Activated CD4-positive, alpha-beta T cell treated with anti-CD3 and anti-CD28 coated beads for 36 hours (primary cell): ENCODE data around the gene HMG20B. TPM values are rescaled to one million over a fixed set of nuclear protein-coding genes. Genes with fewer than 3 reads are reported as not detected.

ENCODE experiments used
- ATAC-seq: fragments of 200-7000 bp; cut with Tn5 transposase; one replicate; pipeline ENCODE4 v1.10.0; 2021; ENCODE audit warnings: mild to moderate bottlenecking, moderate library complexity
- CTCF ChIA-PET: fragments of 350-600 bp; sonication (Branson Sonifier 250); formaldehyde crosslinking; loops from one replicate; lab custom pipeline; 2021; ENCODE audit warnings: antibody characterized with exemption; lab: Charles Lee
- POLR2A ChIA-PET: fragments of 350-600 bp; sonication (Branson Sonifier 250); formaldehyde crosslinking; loops from one replicate; lab custom pipeline; 2021; ENCODE audit warnings: antibody characterized with exemption, inconsistent platforms; lab: Charles Lee
- DNase-seq: peaks from one replicate; pipeline ENCODE4 v3.0.0-alpha.2; 2020
- H3K27ac Mint-ChIP-seq: one replicate; pipeline ENCODE4 v1.8.0; 2021; ENCODE audit warnings: mixed read lengths
- H3K27me3 Mint-ChIP-seq: one replicate; pipeline ENCODE4 v1.8.0; 2021; ENCODE audit warnings: mixed read lengths
- H3K36me3 Mint-ChIP-seq: one replicate; pipeline ENCODE4 v1.8.0; 2021; ENCODE audit warnings: low read depth, mixed read lengths
- H3K4me1 Mint-ChIP-seq: one replicate; pipeline ENCODE4 v1.8.0; 2021; ENCODE audit warnings: mixed read lengths
- H3K4me3 Mint-ChIP-seq: one replicate; pipeline ENCODE4 v1.8.0; 2021; ENCODE audit warnings: mild to moderate bottlenecking, moderate library complexity, mixed read lengths
- H3K9me3 Mint-ChIP-seq: one replicate; pipeline ENCODE4 v1.8.0; 2021; ENCODE audit warnings: low read depth, mixed read lengths
- intact Hi-C, 2 experiments: fragments of 100-400 bp; cut with DNase I in 1 of 2; cut with micrococcal nuclease in 1 of 2; formaldehyde crosslinking; loops; one replicate each; pipeline versions ENCODE4 v1.14.2 to v1.15.1; 2022 to 2024; cut with DNase I, micrococcal nuclease
- total RNA-seq, 2 experiments: library from RNA; stranded (reverse); gene quantifications; one replicate each; pipeline ENCODE4 v1.2.3, GENCODE V29; 2021

Gene HMG20B
- total RNA-seq, 2 experiments from 2014 or later, result 59.5 to 62.5 TPM

- Mint-ChIP-seq H3K27me3 (no peaks in the 10 kb centered on the region), H3K27ac (no peak overlapping the region), H3K4me1 (no peaks in the 10 kb centered on the region), H3K9me3 (no peaks in the 10 kb centered on the region), H3K36me3 (peaks cover 25% of the 10 kb centered on the region), H3K4me3 (no peak overlapping the region)
- ATAC-seq (no peak), DNase-seq (no peak)
- intact Hi-C loops, result no loop called here
- ChIA-PET CTCF (no interaction called here), POLR2A (no interaction called here)
Observed at GRCh38 chr19:3538258-3538929, 34.4 kb upstream of the HMG20B start.

GRCh38 chr19:3538965-3539755 lies 33.6 kb upstream of the HMG20B start, which contains the start of gene TEKTIP1:
Gene TEKTIP1 (plus strand): TSS chr19:3539174. CDS start chr19:3539178, 4 bp downstream.
- Mint-ChIP-seq H3K4me3 (no peak within 1 kb of the TSS), H3K36me3 (peaks cover 21% of the 10 kb centered on the region), H3K27ac (no peak within 1 kb of the TSS), H3K27me3 (no peaks in the 10 kb centered on the region), H3K9me3 (no peaks in the 10 kb centered on the region), H3K4me1 (no peaks in the 10 kb centered on the region)
- ATAC-seq (no peak), DNase-seq (no peak)
- intact Hi-C loops, result no loop called here
- ChIA-PET CTCF (no interaction called here), POLR2A (no interaction called here)

- intact Hi-C loops, result no loop called here
- H3K4me3 Mint-ChIP-seq, result no peak overlapping the region
- no peak for DNase-seq
- no peaks in the 10 kb centered on the region for H3K9me3 Mint-ChIP-seq
- POLR2A ChIA-PET, result no interaction called here
- ATAC-seq, result no peak
- H3K4me1 Mint-ChIP-seq, result no peaks in the 10 kb centered on the region
- no peaks in the 10 kb centered on the region for H3K27me3 Mint-ChIP-seq
- CTCF ChIA-PET, result no interaction called here
- H3K27ac Mint-ChIP-seq, result no peak overlapping the region
- peaks cover 16% of the 10 kb centered on the region for H3K36me3 Mint-ChIP-seq
Observed at GRCh38 chr19:3539756-3540118, 33.0 kb upstream of the HMG20B start.

DNA sequence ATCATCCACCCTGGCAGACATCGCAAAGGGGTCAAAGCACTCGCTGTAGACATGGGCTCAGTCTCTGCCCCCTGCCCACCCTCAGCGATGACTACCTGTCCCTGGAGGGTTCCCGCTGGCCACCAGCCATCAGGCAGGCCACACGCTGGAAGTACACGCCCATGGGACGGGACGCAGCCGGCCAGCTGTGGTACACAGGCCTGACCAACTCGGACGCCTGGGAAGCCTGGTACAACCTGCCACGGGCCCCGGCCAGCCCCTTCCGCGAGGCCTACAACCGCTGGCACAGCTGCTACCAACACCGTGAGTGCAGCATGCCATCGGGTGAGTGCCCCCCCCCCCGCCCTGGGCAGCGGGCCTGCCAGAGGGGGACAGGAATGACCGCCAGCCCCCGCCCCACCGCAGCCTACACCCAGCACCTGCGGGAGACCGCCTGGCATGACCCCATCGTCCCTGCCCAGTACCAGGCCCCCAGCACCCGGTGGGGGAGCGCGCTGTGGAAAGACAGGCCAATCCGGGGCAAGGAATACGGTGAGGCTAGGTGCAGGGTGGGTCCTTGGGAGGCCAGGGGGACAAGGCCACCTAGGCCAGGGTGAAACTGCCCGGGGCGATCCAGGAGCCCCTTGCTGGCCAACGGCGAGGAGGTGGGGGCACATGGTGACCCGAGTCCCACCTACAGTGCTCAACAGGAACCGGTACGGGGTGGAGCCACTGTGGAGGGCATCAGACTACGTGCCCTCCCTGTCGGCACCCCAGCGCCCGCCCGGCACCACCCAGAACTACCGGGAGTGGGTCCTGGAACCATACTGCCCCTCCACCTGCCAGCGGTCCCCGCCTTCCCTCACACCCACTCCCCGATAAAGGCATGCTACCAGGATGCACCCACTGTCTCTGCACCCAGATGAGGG lies 29.3 kb upstream of the HMG20B start:
- Mint-ChIP-seq H3K36me3 (peaks cover 21% of the 10 kb centered on the region), H3K9me3 (no peaks in the 10 kb centered on the region), H3K4me1 (peaks cover 6% of the 10 kb centered on the region), H3K27me3 (no peaks in the 10 kb centered on the region), H3K4me3 (no peak overlapping the region), H3K27ac (no peak overlapping the region)
- no peak for ATAC-seq
- POLR2A ChIA-PET, result no interaction called here
- CTCF ChIA-PET, result interaction anchor here (0.6 kb wide), 1 partner anchor 204 kb away, joined by 3 read pairs; no protein-coding TSS in a partner anchor
- intact Hi-C loops, result no loop called here
- no peak for DNase-seq

DNA sequence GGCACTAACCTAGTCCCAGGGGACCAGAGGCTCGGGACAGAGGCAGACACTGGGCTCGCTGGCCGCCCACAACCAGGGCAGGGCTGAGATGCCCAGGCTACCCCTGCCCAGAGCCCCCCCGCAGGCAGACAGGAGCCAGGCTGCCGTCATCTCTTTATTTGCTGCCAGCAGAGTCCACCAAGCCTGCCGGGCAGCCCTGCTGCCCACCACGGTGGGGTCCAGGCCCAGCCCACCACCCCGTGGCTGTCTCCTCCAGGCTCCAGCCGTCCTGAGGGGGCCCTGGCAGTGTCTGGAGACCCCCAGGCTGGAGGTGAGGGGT lies 28.7 kb upstream of the HMG20B start:
- CTCF ChIA-PET, result interaction anchor here (0.8 kb wide), 1 partner anchor 169 kb away, joined by 3 read pairs; no protein-coding TSS in a partner anchor
- Mint-ChIP-seq H3K27me3 (no peaks in the 10 kb centered on the region), H3K36me3 (peaks cover 19% of the 10 kb centered on the region), H3K4me3 (no peak overlapping the region), H3K4me1 (peaks cover 6% of the 10 kb centered on the region), H3K9me3 (no peaks in the 10 kb centered on the region), H3K27ac (no peak overlapping the region)
- ATAC-seq (no peak), DNase-seq (no peak)
- POLR2A ChIA-PET, result interaction anchor here (1.0 kb wide), 1 partner anchor 13 kb away, joined by 3 read pairs; no protein-coding TSS in a partner anchor
- intact Hi-C loops, result no loop called here

- POLR2A ChIA-PET, result interaction anchor here (1.0 kb wide), 1 partner anchor 12 kb away, joined by 3 read pairs; no protein-coding TSS in a partner anchor
- ATAC-seq, result peak; percentile 84
- Mint-ChIP-seq H3K27me3 (no peaks in the 10 kb centered on the region), H3K36me3 (peaks cover 12% of the 10 kb centered on the region), H3K4me1 (peaks cover 6% of the 10 kb centered on the region), H3K4me3 (no peak overlapping the region), H3K27ac (peak overlapping the region; percentile 58), H3K9me3 (no peaks in the 10 kb centered on the region)
- intact Hi-C loops, result loop anchor here (1.0 to 5.0 kb wide), 6 partner anchors 30 to 162 kb away; partner anchors contain the start of genes CACTIN (in 1 of the 2) and TJP3 (in 1 of the 2)
- CTCF ChIA-PET, result interaction anchor here (0.6 to 2.6 kb wide), 14 partner anchors 8 to 1525 kb away, joined by 3 to 23 read pairs (median 3); no protein-coding TSS in a partner anchor
- peak; percentile 90 for DNase-seq
Observed at GRCh38 chr19:3544742-3545668, 27.7 kb upstream of the HMG20B start.

DNA sequence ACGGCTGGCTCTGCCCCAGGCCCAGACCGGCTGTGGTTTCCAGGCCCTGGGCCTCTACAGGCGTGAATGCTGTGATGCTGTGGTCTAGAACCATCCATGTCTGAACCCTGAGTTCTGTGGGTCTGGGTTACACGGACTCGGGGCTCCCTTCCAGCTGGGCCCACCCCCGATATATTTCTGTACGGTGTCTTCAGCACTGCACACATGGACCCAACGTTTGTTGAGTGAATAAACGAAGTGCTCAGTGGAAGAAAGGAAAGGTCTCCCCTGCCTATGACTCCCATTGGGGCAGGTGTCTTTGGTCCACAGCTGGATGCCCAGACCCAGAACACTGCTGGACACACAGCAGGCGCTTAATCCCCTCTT lies 27.1 kb upstream of the HMG20B start:
- H3K27me3 Mint-ChIP-seq, result no peaks in the 10 kb centered on the region
- peak overlapping the region; percentile 25 for H3K27ac Mint-ChIP-seq
- H3K9me3 Mint-ChIP-seq, result no peaks in the 10 kb centered on the region
- CTCF ChIA-PET, result interaction anchor here (0.6 to 2.6 kb wide), 10 partner anchors 10 to 1524 kb away, joined by 3 to 23 read pairs (median 4); partner anchors contain the start of gene MFSD12
- intact Hi-C loops, result loop anchor here (1.0 to 5.0 kb wide), 6 partner anchors 30 to 162 kb away; partner anchors contain the start of genes CACTIN (in 1 of the 2) and TJP3 (in 1 of the 2)
- peaks cover 10% of the 10 kb centered on the region for H3K36me3 Mint-ChIP-seq
- POLR2A ChIA-PET, result no interaction called here
- no peak overlapping the region for H3K4me3 Mint-ChIP-seq
- ATAC-seq (no peak), DNase-seq (no peak)
- H3K4me1 Mint-ChIP-seq, result peaks cover 6% of the 10 kb centered on the region

DNA sequence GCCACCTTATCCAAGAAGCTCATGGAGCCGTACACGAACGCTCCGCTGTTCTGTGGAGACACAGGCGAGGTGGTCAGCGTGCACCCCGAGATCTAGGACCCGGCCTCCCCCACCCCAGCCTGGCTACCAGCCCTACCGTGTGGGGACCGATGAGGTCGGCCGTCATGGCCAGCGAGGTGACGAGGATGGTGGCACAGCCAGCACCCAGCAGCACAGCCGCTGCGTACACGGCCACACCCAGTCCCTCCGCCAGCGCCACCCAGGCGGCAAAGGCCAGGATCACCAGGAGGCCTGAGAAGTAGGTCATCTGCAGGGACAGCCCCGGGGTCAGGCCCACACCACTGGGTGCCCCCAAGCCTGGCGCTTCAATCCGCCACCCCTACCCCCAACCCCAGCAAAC lies 26.6 kb upstream of the HMG20B start:
- ChIA-PET POLR2A (no interaction called here), CTCF (interaction anchor here (0.6 to 2.6 kb wide), 9 partner anchors 9 to 241 kb away, joined by 3 to 23 read pairs (median 5); partner anchors contain the start of genes GIPC3 and MFSD12)
- Mint-ChIP-seq H3K36me3 (peaks cover 10% of the 10 kb centered on the region), H3K4me1 (peaks cover 6% of the 10 kb centered on the region), H3K27ac (no peak overlapping the region), H3K27me3 (no peaks in the 10 kb centered on the region), H3K4me3 (no peak overlapping the region), H3K9me3 (no peaks in the 10 kb centered on the region)
- ATAC-seq, result no peak
- intact Hi-C loops, result loop anchor here in 1 of 2 experiments (5.0 kb wide), 2 partner anchors 71 to 161 kb away; partner anchors contain the start of gene TJP3
- no peak for DNase-seq

GRCh38 chr19:3547301-3547731 lies 25.4 kb upstream of the HMG20B start:
- intact Hi-C loops, result loop anchor here in 1 of 2 experiments (5.0 kb wide), 2 partner anchors 70 to 160 kb away; partner anchors contain the start of gene TJP3
- Mint-ChIP-seq H3K36me3 (peaks cover 10% of the 10 kb centered on the region), H3K27ac (no peak overlapping the region), H3K4me1 (peaks cover 10% of the 10 kb centered on the region), H3K4me3 (no peak overlapping the region), H3K9me3 (no peaks in the 10 kb centered on the region), H3K27me3 (no peaks in the 10 kb centered on the region)
- CTCF ChIA-PET, result interaction anchor here (0.6 to 1.0 kb wide), 3 partner anchors 16 to 203 kb away, joined by 3 to 4 read pairs (median 3); no protein-coding TSS in a partner anchor
- POLR2A ChIA-PET, result no interaction called here
- peak; percentile 30 for ATAC-seq
- DNase-seq, result peak; percentile 67
